KG1 (cell line): ENCODE results near the gene LCN10.

Experiments used
- DNase-seq: peaks from one replicate; lab custom pipeline; 2025; lab: John Stamatoyannopoulos, UW

The LCN10 gene

GRCh38 chr9:136754626-136755301, 12.0 kb upstream of the LCN10 start:
- no peak for DNase-seq

GRCh38 chr9:136754059-136754572, 11.4 kb upstream of the LCN10 start:
- no peak for DNase-seq

DNA sequence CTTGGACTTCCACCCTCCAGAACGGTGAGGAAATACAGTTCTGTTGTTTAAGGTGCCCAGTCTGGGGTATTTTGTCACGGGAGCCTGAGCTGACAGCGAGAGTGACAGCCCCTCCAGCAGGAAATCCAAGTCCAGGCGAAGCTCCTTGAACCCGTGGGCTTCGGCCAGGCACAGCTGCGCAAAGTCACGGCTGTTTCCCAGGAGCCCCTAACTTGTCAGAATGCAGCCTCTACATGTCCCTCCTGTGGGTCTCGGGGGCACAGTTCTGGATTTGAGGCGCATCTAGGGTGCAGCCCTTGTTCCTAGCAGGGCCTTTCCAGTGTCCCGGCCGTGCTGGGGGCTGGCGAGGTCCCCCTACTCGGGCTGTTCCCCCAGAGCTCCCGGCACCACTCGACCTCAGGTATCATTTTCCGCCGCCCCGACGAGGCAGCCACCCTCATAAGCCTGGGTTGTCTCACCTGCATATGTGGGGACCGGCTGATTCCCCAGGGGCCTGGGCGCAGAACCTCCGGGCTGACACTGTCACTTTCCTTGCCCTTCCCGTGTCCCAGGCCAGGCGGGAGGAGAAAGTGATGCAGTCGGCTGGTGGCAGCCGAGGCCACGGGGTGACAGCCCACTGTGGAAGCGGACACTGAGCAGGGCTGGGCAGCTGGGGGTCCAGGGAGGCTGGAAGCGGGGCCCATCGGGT, 10.8 kb upstream of the LCN10 start:
- no peak for DNase-seq

DNA sequence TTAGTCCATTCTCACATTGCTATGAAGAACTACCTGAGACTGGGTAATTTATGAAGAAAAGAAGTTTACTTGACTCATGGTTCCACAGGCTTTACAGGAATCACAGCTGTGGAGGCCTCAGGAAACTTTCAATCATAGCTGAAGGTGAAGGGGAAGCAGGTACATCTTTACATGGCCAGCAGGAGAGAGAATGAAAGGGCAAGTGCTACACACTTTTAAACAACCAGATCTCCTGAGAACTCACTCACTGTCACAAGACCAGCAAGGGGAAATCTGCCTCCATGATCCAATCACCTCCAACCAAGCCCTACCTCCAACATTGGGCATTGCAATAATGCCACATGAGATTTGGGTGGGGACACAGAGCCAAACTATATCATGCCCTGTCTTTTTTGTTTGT, 9.1 kb upstream of the LCN10 start:
- DNase-seq = no peak

DNA sequence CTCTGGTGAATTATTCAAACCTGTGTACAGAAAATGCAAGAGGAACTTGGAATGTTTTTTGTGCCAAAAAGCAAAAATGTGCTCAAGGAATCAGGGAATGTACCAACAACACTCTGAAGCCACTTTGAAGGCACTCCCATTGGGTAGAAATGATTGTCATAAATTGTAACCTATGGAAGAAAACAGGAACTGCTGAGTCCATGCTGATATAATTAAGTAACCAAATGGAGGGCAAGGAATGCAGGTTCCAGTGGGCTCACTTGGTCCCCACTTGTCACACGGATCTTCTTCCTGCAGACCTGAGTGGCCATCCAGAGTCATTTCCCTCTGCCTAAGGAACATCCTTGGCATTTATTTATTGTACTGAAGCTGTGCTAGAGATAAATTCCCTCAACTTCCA, 8.5 kb upstream of the LCN10 start:
- DNase-seq = no peak

GRCh38 chr9:136750526-136750925, 7.8 kb upstream of the LCN10 start:
- DNase-seq = no peak

GRCh38 chr9:136748666-136749611, 6.2 kb upstream of the LCN10 start:
- DNase-seq = no peak

- DNase-seq = no peak
Observed at GRCh38 chr9:136748201-136748600, 5.5 kb upstream of the LCN10 start, which contains the start of gene LCN6. Gene LCN6, minus strand, starts transcription at chr9:136748525. Its CDS starts 42 bp downstream, at chr9:136748483.

DNA sequence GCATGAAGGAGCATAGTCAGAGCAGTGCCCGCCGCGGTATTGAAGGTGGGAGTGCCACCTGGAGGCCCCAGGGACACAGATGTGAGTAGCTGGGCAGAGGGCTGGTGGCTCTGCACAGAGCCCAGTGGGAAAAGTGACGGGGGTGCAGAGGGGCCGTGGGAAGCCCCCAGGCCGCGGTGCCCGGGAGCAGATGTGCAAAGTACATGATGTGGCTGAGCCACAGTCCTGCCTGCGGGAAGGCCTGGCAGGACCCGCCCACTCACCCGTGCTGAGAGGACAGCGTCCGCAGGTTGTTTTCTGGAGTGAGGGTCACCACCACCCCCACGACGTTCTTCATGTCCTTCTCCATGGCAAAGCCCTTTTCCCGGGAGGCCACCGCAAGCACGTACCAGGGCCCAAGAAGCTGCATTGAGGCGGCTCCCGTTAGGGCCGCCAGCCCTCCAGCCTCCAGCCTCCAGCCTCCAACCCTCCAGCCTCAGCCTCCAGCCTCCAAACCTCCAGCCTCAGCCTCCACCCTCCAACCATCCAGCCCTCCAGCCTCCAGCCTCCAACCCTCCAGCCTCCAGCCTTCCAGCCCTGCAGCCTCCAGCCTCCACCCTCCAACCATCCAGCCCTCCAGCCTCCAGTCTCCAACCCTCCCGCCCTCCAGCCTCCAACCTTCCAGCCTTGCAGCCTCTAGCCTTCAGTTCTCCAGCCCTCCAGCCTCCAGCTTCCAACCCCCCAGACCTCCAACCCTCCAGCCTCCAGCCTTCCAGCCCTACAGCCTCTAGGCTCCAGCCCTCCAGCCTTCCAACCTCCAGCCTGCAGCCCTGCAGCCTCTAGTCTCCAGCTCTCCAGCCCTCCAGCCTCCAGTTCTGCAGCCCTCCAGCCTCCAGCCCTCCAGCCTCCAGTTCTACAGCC, 4.7 kb upstream of the LCN10 start:
- DNase-seq = no peak

DNA sequence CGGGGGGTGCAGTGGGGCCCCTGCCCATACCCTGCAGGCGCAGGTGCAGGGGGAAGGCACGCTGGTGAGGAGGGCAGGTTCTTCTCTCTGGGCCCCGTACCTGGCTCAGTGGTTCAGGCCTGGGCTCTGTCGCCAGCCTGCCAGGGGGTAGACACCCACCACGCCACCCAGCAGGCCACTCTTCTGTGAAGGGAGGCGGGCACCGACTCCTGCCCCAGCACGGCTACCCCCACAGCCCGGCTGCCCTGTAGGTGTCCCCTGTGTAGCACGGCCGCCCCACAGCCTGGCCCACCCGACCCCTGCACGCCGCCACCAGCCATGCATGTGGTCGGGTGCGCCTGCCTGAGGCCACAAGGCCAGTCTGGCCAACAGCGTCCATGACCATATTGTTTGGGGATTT, 3.9 kb upstream of the LCN10 start:
- DNase-seq = no peak

- DNase-seq = no peak
Observed at GRCh38 chr9:136746155-136746490, 3.4 kb upstream of the LCN10 start.

DNA sequence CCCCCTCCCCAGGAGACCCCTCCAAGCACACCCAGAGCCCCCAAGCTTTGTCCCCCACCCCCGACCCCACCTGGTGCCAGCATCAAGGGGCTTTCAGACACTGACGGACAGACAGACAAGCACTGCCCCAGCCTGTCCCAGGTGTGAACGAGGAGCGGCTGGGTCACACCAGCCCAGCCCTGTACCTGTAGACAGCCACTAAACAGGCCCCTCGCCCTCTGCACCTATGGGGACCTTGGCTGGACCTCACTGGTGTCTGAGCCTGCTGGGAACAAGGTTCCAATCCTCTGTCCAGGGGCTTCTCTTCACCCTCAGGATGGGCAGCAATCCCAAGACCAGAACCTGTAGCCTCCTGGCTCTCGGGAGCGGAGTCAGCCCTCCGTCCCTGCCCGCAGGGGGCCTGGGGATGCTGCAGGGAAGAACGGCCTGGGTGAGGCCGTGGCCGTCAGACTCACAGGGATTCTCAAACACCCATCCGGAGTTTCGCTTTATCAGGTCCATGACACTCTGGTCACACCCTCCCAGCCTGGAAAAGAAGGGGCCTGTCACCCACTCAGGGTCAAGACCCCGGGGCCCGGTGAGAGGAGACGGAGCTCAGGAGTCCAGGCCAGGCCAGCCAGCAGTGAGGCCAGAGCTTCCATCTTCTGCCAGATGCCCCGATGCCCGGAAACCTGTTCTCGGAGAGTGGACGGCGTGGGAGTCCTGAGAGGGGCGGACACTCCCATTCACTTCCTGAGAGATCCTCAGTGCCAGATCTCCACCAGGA, 2.8 kb upstream of the LCN10 start:
- no peak for DNase-seq

DNA sequence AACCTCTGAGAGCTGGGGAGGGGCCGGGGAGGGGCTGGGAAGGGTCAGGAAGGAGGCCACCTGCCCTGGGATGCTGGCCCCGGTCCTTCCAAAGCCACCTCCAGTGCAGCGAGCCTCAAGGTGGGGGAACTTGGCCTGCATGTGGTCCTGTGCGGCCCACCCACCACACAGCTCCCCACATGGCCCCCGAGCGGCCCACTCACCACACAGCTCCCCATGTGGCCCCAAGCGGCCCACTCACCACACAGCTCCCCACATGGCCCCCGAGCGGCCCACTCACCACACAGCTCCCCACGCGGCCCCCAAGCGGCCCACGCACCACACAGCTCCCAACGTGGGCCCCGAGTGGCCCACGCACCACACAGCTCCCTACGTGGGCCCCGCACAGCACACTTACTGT, 2.0 kb upstream of the LCN10 start:
- DNase-seq = no peak

GRCh38 chr9:136743639-136744211, 985 bp upstream of the LCN10 start:
- no peak for DNase-seq

GRCh38 chr9:136741883-136742571, 713 bp downstream of the LCN10 start:
- DNase-seq = no peak

- no peak for DNase-seq
Observed at GRCh38 chr9:136740971-136741882, 1.5 kb downstream of the LCN10 start.

DNA sequence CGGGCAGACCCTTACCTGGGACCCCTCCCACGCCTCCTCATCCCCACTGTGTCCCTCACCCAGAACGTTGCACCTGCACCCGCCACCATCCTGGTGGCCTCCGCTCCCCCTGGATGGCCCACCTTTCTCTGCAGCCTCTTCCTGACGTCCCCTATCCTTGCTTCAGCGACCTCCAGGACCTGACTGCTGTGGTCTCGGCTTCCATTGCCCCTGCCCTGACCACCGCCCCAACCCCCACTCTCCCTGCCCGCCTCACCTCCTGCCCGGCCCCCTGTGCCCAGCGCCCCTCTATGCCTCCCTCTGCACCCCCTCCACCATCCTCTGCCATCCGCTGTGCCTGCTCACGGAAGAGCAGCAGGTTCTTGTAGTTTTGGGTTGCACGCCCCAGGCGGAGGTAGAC, 2.2 kb downstream of the LCN10 start:
- DNase-seq = no peak

DNA sequence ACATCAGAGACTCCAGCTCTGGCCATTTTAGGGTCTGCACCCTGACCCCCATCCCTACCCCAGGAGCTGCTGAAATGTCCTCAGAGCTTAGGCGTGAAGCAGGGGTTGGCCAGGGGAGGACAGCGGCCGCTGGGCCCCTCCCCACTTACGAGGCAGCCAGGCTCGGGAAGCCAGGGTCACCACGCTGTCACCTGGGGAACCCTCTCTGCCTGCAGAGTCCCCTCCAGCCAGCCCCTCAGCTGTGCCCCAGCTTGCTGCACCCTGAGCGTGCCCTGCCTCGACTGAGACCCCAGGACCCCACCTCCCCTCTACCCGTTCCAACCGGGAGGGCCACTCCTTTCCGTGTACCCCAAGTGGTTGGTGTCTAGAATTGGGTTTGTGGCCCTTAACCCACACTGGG, 2.7 kb downstream of the LCN10 start:
- DNase-seq = no peak

DNA sequence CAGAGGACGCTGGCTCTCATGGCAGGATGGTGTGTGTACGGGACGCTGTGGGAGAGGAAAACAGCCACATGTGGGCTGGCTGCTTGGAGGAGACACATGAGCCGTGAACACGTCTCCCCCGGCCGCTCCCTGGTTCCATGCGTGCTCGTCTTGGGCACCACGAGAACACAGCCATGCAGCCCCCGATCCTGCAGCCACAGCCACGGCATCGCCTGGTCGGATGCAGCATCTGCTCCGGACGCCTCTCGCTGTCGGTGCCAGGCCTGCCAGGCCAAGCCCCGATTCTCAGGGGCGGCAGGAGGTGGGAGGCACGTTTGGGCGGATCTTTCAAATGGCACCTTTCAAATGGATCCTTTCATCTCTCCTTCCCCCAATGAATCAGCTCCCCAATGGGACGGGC, 3.2 kb downstream of the LCN10 start:
- no peak for DNase-seq
